Retina (tissue), 1 donor: ENCODE measurements around the gene RNF217.
A peak's percentile ranks its signal among the peaks of the same experiment; 100 is the strongest.
"Not testable (repeated sequence)": the region's sequence is repeated elsewhere in the genome, so short reads cannot be mapped to it uniquely, and the experiment has no call there.

Experiments
- DNase-seq: peaks from one replicate; pipeline ENCODE4 v3.0.0-alpha.2; 2016

The RNF217 gene

DNA sequence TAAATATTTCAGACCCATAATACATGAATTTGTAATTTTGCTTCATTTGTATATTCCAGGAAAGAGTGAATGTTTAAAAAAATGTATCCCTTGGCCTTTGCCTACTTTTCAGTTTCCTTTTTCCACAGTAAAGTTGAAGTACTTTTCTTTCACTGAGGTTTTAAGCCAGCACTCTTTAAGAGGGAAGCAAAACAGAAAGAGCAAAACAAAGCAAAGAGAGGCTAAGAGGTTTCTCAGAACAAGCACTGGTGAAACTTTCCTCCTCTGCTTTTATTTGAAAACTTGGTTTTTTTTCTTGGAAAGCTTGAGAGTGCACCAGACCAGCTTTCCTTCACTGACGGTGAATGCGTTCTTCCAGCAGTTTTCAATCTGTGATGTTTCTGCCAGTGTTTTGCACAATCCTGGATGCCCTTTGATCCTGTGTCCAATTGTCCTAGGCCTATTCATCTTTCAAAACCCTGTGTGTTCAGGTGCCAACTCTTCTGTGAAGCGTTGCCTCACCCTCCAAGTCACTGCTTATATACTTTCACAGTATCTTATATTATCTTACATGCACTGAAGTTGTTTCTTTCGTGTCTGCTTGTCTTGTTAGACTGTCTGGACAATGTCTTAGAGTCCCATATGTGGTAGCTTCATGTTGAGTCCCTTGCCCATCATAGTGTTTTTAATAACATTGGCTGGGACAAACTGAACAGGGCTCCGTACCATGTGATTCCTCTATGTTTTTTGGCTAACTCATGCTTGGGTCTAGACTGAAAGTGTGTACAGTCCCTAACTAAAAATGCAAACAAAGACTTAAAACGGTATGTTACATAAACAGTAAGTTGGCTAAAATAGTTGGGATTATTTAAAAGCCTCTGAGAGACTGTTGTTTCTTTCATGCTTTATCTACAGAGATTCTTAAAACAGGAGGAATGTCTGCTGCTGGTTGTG is 1.9 kb downstream of the RNF217 start:
- DNase-seq: peak; percentile 26

DNA sequence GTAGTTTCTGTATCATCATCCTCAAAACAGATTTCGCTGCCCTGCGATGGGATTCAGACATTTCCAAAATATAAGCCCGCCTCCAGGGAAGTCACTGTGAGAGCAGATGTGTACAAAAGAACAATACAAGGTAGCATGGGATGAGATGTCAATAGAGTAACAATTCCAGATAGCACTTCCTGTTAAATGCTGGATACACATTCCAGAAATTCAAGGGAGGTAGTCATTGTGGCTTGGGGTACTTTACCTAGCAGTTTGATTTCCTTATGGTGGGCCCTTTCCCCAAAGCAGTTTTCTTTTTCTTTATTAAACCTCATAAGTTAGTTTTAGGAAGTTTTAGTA is 2.5 kb downstream of the RNF217 start:
- no peak for DNase-seq

DNA sequence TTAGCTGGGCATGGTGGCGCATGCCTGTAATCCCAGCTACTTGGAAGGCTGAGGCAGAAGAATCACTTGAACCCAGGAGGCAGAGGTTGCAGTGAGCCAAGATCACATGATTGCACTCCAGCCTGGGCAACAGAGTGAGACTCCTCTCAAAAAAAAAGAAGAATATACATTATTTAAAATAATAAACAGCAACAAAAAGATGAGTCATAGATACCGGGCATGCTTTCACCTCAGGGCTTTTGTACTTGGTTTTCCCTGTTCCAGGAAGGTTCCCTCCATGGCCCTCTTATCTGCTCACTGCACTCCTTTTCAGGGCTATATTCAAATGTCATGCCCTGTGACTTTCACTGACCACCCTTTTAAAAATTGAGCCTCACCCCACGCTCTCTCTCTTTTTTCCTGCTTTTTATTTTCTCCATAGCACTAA is 3.2 kb downstream of the RNF217 start:
- DNase-seq: not testable (repeated sequence)

GRCh38 chr6:124967444-124967843 is 5.2 kb downstream of the RNF217 start:
- DNase-seq: no peak

DNA sequence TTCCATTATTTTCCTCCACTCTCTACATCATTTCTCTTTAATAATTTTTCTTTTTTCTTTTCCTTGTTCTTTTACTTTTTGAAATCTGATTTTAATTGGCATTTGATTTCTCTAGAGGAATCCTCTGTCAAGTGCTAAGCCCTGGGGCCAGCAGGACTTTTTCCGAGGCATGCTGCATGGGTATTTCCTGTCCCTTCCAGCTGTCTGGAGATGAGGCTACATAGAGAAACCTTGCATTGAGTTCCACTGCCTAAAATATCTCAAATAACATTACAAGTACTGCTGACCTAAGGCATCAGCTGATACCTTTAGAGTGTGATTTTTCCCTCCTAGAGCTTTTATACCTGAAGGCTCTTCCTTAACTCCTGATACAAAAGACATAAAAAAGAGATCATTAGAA is 6.2 kb downstream of the RNF217 start:
- no peak for DNase-seq

- no peak for DNase-seq
Observed at GRCh38 chr6:124970243-124970642, 8.0 kb downstream of the RNF217 start.

- DNase-seq: no peak
Observed at GRCh38 chr6:124970763-124971162, 8.5 kb downstream of the RNF217 start.

GRCh38 chr6:124973780-124974179 is 11.5 kb downstream of the RNF217 start:
- DNase-seq: no peak

DNA sequence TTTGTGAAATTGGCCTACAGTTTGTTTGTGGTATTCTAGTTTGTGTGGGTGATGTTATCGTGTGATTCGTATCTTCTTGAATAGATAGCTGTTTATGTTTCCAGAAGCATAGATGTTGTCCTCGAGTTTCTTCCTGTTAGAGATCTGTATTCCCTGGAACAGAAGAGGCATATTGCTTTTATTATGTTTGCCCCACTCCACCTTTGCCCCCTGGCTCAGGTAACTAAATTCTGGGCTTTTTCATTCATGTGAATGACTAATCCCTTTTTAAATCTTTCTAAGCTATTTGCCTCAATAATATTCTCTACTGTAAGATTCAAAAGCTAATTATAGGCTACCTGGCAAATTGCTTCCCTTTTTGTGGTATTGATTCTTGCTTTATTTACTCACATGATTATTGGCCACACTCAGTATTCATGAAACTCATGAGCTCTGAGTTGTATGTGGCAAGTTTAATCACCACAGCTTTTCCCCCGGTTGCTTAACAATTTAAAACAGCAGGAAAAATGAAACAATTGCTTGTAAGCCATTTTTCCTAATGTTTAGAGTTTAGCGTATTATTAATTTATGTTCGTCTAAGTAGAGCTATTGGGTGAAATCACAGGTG is 12.6 kb downstream of the RNF217 start:
- no peak for DNase-seq

GRCh38 chr6:124977067-124977908 is 15.1 kb downstream of the RNF217 start:
- no peak for DNase-seq

DNA sequence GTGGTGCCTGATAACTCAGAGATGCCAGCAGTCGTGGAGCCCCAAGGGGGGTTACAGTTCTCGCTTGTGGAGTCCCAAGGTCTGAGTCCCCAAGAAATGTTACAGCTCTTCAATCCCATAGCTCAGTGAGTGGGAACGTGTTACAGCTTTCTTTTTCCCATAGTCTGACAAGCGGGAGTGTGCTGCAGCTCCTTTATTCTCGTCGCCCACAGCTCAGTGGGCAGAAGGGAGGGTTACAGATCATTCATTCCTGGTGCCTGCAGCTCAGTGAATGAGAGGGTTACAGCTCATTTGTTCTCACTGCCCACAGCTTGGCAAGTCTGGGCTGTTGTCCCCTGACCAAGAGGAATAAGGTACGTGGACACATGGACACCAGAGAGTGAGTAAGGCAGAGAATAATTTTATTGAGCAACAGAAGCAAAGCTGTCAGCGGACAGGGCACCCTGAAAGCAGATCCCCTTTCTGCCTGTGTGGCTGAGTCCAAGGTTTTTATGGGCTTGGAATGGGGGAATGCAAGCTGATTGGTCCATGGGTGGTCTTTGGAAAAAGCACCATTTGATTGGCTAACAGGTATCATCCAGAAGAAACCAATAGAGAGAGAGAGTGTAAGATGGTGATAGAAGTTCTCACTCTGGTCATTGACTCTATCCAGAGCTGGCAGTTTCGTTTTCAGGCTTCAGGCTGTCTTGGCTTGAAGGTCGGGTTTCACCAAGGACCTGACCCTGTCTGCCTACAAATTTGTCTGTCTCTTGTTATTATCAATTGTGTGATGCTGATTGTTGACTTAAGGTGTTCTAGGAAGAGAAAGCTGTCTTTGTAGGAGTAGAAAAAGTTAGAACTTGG is 16.4 kb downstream of the RNF217 start:
- DNase-seq: no peak

- no peak for DNase-seq
Observed at GRCh38 chr6:124979294-124979678, 17.0 kb downstream of the RNF217 start.

- no peak for DNase-seq
Observed at GRCh38 chr6:124982669-124983068, 20.4 kb downstream of the RNF217 start.

- DNase-seq: no peak
Observed at GRCh38 chr6:124983383-124984083, 21.3 kb downstream of the RNF217 start.

DNA sequence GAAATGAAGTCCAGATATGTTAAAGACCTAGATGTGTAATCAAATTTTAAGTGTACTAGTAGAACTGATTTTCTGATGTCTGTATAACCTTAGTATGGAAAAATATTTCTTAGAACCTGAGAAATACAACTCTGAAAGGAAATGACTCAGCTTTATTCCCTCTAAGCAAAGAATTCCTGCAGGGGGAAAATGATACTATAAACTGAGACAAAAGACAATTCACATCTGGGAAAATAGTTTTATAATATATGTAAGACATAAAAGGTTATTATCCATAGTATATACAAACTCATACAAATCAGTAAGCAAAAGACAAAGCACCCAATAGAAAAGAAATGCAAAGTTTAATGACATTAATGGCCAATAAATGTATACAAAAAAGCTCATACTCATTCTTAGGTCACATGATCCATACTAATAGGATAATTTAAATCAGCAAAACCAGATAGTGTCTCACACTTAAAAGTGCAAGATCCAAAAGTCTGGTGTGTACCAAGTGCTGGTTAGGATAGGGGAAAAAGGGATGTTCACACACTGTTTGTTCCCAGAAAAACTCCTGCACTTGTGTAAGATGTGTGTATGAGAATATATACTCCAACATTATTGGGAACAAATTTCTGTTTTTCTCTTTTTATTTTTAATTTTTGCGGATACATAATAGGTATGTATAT is 22.6 kb downstream of the RNF217 start:
- no peak for DNase-seq

DNA sequence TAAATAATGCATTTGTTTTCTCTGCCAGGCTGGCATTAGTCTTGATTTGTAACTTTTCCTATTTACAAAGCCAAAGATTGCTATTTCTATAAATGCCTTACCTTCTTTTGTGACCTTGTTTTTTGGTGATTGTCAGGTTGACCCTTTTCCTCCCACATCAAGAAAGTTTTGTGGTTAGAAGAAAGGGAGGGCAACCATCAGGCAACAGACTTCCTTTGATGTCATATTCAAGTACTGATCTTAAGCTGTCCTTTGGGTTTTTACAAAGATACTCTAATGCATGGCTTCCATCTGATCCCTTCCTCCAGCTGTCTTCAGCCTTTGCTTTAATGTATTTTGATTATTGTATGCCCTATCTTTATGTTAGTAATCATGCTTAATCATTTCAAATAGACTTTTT is 23.9 kb downstream of the RNF217 start:
- no peak for DNase-seq

- no peak for DNase-seq
Observed at GRCh38 chr6:124987291-124987690, 25.1 kb downstream of the RNF217 start.

- no peak for DNase-seq
Observed at GRCh38 chr6:124987999-124988591, 25.9 kb downstream of the RNF217 start.

GRCh38 chr6:124989136-124989983 is 27.1 kb downstream of the RNF217 start:
- DNase-seq: no peak

DNA sequence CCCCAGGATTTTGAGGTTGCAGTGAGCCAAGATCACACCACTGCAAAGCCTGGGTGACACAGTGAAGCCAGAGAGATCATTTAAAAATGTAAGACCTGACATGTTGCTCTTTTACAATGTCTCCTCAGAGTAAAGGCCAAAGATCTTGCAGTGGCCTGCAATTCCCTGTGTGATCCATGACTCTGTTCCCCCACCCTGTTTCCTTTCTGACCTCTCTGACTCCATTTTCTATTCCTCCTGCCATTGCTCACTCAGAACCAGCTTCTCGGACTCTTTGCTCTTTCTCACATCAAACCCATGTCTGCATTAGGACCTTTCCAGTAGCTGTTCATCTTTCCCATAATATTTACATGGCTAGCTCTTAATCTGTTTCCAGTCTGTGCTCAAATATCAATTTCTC is 28.8 kb downstream of the RNF217 start:
- DNase-seq: no peak
